Loucy (cell line): ENCODE data around the gene TECPR2.

Experiments
- H2AFZ ChIP-seq: fragments of 200-600 bp; sonication (generic); 2 replicates; pipeline ENCODE4 v1.6.0; 2016; ENCODE audit warnings: antibody characterized with exemption, mild to moderate bottlenecking, low read length, moderate library complexity
- H3F3A ChIP-seq: fragments of 200-600 bp; 2 replicates; pipeline ENCODE4 v1.6.0; 2016; ENCODE audit warnings: antibody characterized with exemption, low read depth, mild to moderate bottlenecking
- H3K27me3 ChIP-seq: fragments of 200-600 bp; sonication (generic); 2 replicates; pipeline ENCODE4 v1.6.1; 2014; ENCODE audit warnings: low read length, mild to moderate bottlenecking; ENCODE audit not compliant: insufficient read depth, poor library complexity, severe bottlenecking
- H3K36me3 ChIP-seq: fragments of 200-600 bp; sonication (generic); 2 replicates; pipeline ENCODE4 v1.6.1; 2016; ENCODE audit warnings: low read length; ENCODE audit not compliant: insufficient read depth
- H3K4me1 ChIP-seq: fragments of 200-600 bp; sonication (generic); 2 replicates; pipeline ENCODE4 v1.5.1; 2014; ENCODE audit warnings: low read length, mild to moderate bottlenecking; ENCODE audit not compliant: insufficient read depth, poor library complexity, severe bottlenecking
- H3K4me2 ChIP-seq: fragments of 200-600 bp; sonication (generic); 2 replicates; pipeline ENCODE4 v1.6.0; 2014; ENCODE audit warnings: antibody characterized with exemption, low read length, low read depth, mild to moderate bottlenecking; ENCODE audit not compliant: poor library complexity, severe bottlenecking
- H3K4me3 ChIP-seq: fragments of 200-600 bp; sonication (generic); 2 replicates; pipeline ENCODE4 v1.5.1; 2014; ENCODE audit warnings: low read length, mild to moderate bottlenecking, mixed read lengths; ENCODE audit not compliant: poor library complexity, severe bottlenecking
- H3K79me2 ChIP-seq: fragments of 200-600 bp; sonication (generic); 2 replicates; pipeline ENCODE4 v1.6.1; 2014; ENCODE audit warnings: low read length; ENCODE audit not compliant: insufficient read depth
- H3K9ac ChIP-seq: fragments of 200-600 bp; sonication (generic); 2 replicates; pipeline ENCODE4 v1.6.0; 2014; ENCODE audit warnings: mild to moderate bottlenecking, low read depth, low read length, moderate library complexity; ENCODE audit not compliant: poor library complexity, severe bottlenecking
- H3K9me2 ChIP-seq: fragments of 200-600 bp; sonication (generic); replicated peaks from 2 replicates; pipeline ENCODE4 v1.6.1; 2016; ENCODE audit warnings: low read depth, low read length, mixed read lengths
- H3K9me3 ChIP-seq: fragments of 200-600 bp; sonication (generic); 2 replicates; pipeline ENCODE4 v1.6.1; 2014; ENCODE audit warnings: mild to moderate bottlenecking, antibody characterized with exemption, low read length, low read depth; ENCODE audit not compliant: insufficient read depth
- H4K20me1 ChIP-seq: fragments of 200-600 bp; sonication (generic); 2 replicates; pipeline ENCODE4 v1.6.0; 2014; ENCODE audit warnings: antibody characterized with exemption, low read length, mild to moderate bottlenecking; ENCODE audit not compliant: insufficient read depth, poor library complexity, severe bottlenecking
- EZH2phosphoT487 ChIP-seq: fragments of 200-600 bp; IDR thresholded peaks from 2 replicates; pipeline ENCODE4 v1.6.1; 2018; ENCODE audit warnings: antibody characterized with exemption, mild to moderate bottlenecking, moderate library complexity, borderline replicate concordance
- TF ChIP-seq, protein P1 (sequence below): fragments of 200-600 bp; sonication (generic); conservative IDR thresholded peaks from 2 replicates; pipeline ENCODE4 v1.5.1; 2014; ENCODE audit warnings: mild to moderate bottlenecking, antibody characterized with exemption, low read length

TECPR2 gene

GRCh38 chr14:102495491-102496330, 133.0 kb downstream of the TECPR2 start:
- Histone ChIP-seq H3K9me3 (no peaks in the 10 kb centered on the region), H3F3A (no peaks in the 10 kb centered on the region), H2AFZ (no peak overlapping the region), H3K27me3 (no peaks in the 10 kb centered on the region), H3K79me2 (no peaks in the 10 kb centered on the region), H3K9ac (no peak overlapping the region), H3K4me2 (no peak overlapping the region), H4K20me1 (no peaks in the 10 kb centered on the region), H3K4me3 (no peak overlapping the region), H3K4me1 (peaks cover 7% of the 10 kb centered on the region), H3K9me2 (no peaks in the 10 kb centered on the region), H3K36me3 (no peaks in the 10 kb centered on the region)
- no peak for TF ChIP-seq EZH2phosphoT487
- TF ChIP-seq, protein P1, sequence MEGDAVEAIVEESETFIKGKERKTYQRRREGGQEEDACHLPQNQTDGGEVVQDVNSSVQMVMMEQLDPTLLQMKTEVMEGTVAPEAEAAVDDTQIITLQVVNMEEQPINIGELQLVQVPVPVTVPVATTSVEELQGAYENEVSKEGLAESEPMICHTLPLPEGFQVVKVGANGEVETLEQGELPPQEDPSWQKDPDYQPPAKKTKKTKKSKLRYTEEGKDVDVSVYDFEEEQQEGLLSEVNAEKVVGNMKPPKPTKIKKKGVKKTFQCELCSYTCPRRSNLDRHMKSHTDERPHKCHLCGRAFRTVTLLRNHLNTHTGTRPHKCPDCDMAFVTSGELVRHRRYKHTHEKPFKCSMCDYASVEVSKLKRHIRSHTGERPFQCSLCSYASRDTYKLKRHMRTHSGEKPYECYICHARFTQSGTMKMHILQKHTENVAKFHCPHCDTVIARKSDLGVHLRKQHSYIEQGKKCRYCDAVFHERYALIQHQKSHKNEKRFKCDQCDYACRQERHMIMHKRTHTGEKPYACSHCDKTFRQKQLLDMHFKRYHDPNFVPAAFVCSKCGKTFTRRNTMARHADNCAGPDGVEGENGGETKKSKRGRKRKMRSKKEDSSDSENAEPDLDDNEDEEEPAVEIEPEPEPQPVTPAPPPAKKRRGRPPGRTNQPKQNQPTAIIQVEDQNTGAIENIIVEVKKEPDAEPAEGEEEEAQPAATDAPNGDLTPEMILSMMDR: no peak

DNA sequence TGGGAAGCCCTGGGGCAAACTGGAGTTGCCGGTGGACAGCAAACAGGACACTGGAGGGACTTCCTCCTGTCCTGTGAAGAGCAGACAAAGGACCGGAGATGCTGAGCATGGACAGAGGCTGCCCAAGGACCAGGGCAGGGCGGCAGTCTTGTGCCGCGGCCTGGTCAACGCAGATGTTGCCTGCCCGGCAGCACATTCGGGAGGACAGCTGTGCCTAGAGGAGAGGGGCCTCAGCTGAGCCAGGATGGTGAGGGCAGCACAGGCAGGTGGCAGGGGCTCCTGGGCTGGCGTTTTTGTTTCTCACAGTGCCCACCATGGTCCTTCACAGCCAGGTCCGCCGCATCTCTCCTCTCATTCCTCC, 133.6 kb downstream of the TECPR2 start:
- Histone ChIP-seq H3K4me2 (no peak overlapping the region), H3K4me3 (no peak overlapping the region), H4K20me1 (no peaks in the 10 kb centered on the region), H3K27me3 (no peaks in the 10 kb centered on the region), H3K79me2 (no peaks in the 10 kb centered on the region), H3K36me3 (no peaks in the 10 kb centered on the region), H3K9ac (no peak overlapping the region), H3K9me3 (no peaks in the 10 kb centered on the region), H3K4me1 (peaks cover 9% of the 10 kb centered on the region), H3F3A (no peaks in the 10 kb centered on the region), H3K9me2 (no peaks in the 10 kb centered on the region), H2AFZ (no peak overlapping the region)
- no peak for TF ChIP-seq EZH2phosphoT487
- TF ChIP-seq, protein P1: no peak

- Histone ChIP-seq H3K4me1 (peaks cover 9% of the 10 kb centered on the region), H3K9me3 (no peaks in the 10 kb centered on the region), H2AFZ (no peak overlapping the region), H3K9me2 (no peaks in the 10 kb centered on the region), H3K27me3 (no peaks in the 10 kb centered on the region), H3K4me3 (no peak overlapping the region), H3K9ac (no peak overlapping the region), H3K36me3 (no peaks in the 10 kb centered on the region), H3K79me2 (no peaks in the 10 kb centered on the region), H4K20me1 (no peaks in the 10 kb centered on the region), H3F3A (no peaks in the 10 kb centered on the region), H3K4me2 (no peak overlapping the region)
- TF ChIP-seq, protein P1: no peak
- TF ChIP-seq EZH2phosphoT487: no peak
Measured at GRCh38 chr14:102496958-102497744, 134.4 kb downstream of the TECPR2 start.
